Ovary (tissue), 3 donors: ENCODE results near the gene RNF7.

ENCODE experiments used
- CTCF ChIP-seq, 3 donors: fragments of 450-650 bp in 2 of 3; fragments of 200-600 bp in 1 of 3; IDR thresholded peaks; one replicate each; pipeline versions ENCODE4 v1.5.1 to v1.8.0; 2016 to 2022; ENCODE audit warnings: antibody characterized with exemption in 3 of 3, mild to moderate bottlenecking in 1 of 3
- POLR2A ChIP-seq: fragments of 450-650 bp; IDR thresholded peaks from one replicate; pipeline ENCODE4 v1.6.1; 2017; ENCODE audit warnings: antibody characterized with exemption, mild to moderate bottlenecking, moderate library complexity
- donor health status: DM: no; HTN: no; CAD: no.

GRCh38 chr3:141725036-141725435, 13.1 kb upstream of the RNF7 start:
- TF ChIP-seq CTCF (IDR thresholded peaks at IDR 0.05) (no peak), POLR2A (no peak)
